Measurements from ENCODE around the gene NXN.

- TF ChIP-seq POLR2A (IDR thresholded peaks at IDR 0.05) (no peak), CTCF (IDR thresholded peaks at IDR 0.05) (no peak)
Observed at GRCh38 chr17:882827-883585, 96.6 kb downstream of the NXN start.
